GM12892 (cell line): Measurements from ENCODE around the gene ZBTB16.

Source experiments
- POLR2A ChIP-seq: IDR thresholded peaks from 2 replicates; pipeline ENCODE4 v1.6.1; 2011; ENCODE audit warnings: low read depth, low read length, control low read depth
- POLR2AphosphoS5 ChIP-seq: IDR thresholded peaks from 2 replicates; pipeline ENCODE4 v1.6.1; 2011; ENCODE audit warnings: low read depth, low read length, control low read depth
- TAF1 ChIP-seq: IDR thresholded peaks from 2 replicates; pipeline ENCODE4 v1.6.1; 2011; ENCODE audit warnings: low read depth, mild to moderate bottlenecking, control low read depth, low read length, borderline replicate concordance

DNA sequence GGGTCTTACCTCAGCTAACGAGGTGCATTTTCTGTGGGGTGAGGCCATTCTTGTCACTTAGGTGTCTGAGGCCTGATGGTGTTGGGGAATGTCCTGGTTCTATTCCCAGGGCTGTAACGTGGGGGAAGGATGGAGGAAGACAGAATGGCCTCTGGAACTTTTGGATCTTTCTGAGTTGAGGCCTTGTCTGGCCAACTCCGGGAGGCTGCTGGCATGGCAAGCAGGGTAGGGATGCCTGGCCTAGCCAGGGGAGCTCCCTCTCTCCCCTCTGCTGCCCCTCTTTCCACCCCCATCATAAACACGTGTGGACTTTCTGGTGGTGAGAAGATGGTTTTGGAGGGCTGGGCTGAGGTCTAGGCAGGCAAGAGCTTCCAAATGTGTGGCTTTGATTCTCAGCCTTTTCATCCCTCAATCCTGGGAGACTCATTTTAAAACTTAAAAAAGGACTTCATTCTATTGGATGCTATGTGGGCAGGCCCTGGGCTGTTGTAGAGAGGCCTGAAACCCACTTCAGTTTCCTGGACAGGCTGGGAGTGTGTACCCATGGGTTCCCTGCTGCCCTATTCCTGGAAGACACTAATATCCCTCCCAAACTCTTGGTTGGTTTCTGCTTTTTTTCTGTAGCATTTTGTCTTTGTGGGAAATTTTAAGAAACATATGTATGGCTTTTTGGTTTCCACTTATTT lies 30.9 kb downstream of the ZBTB16 start:
- TF ChIP-seq POLR2A (no peak), POLR2AphosphoS5 (no peak), TAF1 (no peak)
